ENCODE data around the gene ZC3H7B.
A peak's percentile ranks its signal among the peaks of the same experiment; 100 is the strongest.

The ZC3H7B gene

DNA sequence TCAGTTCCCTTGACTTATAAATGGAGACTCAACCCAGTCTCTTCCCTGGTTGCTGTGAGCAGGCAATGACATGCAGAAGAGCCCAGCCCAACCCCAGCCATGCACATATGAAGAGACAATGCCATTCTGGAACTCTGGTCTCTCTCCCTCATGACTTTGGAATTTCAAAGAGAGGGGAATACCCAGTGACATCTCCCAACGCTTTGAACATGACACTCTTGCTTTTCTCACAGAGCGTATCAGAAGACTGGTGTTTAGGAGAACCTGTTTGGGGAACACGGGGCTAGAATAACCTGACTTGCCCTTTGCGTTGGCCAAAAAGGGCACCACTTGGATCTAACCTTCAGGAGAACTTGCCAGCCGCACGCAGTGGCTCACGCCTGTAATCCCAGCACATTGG, 28.2 kb upstream of the ZC3H7B start:
- H3K27ac ChIP-seq, result no peak overlapping the region
- no peak for TF ChIP-seq CTCF (conservative IDR thresholded peaks at IDR 0.05)

- TF ChIP-seq CTCF (conservative IDR thresholded peaks at IDR 0.05), result no peak
- H3K27ac ChIP-seq, result no peak overlapping the region
Observed at GRCh38 chr22:41274856-41275255, 26.5 kb upstream of the ZC3H7B start.

DNA sequence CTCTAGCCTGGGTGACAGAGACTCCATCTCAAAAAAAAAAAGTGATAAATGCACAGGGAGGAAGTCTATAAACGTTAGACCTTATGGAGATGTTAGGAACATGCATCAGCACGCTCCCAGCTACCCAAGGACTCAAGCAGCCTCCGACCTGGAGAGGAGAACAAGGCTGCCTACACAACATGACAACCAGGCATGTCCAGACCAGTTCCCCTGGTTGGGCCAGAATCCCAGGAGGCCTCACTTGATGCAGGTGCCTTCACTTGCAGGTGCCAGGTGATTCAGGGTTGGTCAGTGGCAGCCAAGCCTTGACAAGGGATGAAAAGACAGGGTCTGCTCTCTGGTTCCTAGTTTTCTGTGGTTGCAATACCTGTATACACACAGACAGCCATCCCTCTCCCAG, 21.3 kb upstream of the ZC3H7B start:
- no peak overlapping the region for H3K27ac ChIP-seq
- TF ChIP-seq CTCF (conservative IDR thresholded peaks at IDR 0.05), result no peak

DNA sequence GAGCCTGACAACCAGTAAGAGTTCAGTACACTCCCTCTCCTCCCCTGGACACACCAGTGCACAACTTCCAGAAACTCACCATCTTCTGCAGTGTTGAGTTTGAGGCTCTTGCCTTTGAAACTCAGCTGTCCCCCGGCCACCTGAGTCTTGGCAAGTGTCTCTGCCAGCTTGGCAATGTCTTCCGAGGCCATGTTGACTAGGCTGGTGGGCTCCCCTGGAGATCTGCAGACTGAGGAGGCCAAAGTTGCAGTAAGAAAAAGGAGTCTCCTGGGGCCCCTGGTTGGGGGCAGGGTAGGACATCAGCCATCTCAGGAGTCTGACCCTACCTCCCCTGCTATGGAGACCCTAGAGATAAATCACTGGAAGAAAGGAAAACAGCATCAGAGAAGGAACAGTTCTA, 20.5 kb upstream of the ZC3H7B start:
- H3K27ac ChIP-seq, result no peak overlapping the region
- TF ChIP-seq CTCF (conservative IDR thresholded peaks at IDR 0.05), result no peak

DNA sequence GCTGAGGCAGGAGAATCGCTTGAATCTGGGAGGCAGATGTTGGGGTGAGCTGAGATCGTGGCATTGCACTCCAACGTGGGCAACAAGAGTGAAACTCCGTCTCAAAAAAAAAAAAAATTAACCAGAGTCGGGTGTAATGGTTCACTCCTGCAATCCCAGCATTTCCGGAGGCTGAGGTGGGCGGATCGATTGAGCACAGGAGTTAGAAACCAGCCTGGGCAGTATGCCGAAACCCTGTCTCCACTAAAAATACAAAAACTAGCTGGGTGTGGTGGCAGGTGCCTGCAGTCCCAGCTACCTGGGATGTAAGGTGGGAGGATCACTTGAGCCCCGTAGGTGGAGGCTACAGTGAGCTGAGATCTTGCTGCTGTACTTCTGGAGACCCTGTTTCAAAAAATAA, 16.9 kb upstream of the ZC3H7B start:
- peak overlapping the region; percentile 89 for H3K27ac ChIP-seq
- TF ChIP-seq CTCF (conservative IDR thresholded peaks at IDR 0.05), result no peak

DNA sequence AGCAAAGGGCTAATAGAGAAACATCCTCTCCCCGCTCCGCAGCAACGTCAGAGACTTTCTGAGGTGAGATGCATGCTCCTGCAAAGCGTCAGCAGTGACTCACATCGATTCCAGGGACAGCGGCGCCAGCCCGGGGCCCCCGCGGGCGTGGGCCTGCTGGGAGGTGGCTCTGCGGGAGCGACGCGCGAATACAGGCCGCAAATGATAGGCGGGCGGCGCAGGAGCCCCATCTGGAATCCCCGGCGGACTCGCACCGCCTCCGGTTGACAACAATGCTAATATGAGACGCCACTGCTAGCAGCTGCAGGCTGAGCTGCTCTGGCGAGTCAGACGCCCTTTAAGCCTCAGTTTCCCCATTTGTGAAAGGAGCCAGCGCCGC, 15.9 kb upstream of the ZC3H7B start:
- no peak for TF ChIP-seq CTCF (conservative IDR thresholded peaks at IDR 0.05)
- peak overlapping the region; percentile 89 for H3K27ac ChIP-seq

GRCh38 chr22:41285820-41286638, 15.3 kb upstream of the ZC3H7B start, which contains the start of gene RANGAP1:
Gene RANGAP1, minus strand, starts transcription at chr22:41286187. Its CDS starts 5,143 bp downstream, at chr22:41281044.
- H3K27ac ChIP-seq, result peak within 1 kb of the TSS; percentile 89
- peak; percentile 19; the same call in 1 of the 2 replicates for TF ChIP-seq CTCF (conservative IDR thresholded peaks at IDR 0.05)
